RKO (cell line): ENCODE results near the gene SEMA5A.
"Not testable (repeated sequence)": the region's sequence is repeated elsewhere in the genome, so short reads cannot be mapped to it uniquely, and the experiment has no call there.

Experiments
- DNase-seq: peaks from one replicate; pipeline ENCODE4 v3.0.0-alpha.2; 2016; ENCODE audit warnings: low spot score

The SEMA5A gene

GRCh38 chr5:9438596-9439354, 107.1 kb downstream of the SEMA5A start:
- no peak for DNase-seq

- peak; percentile 16 for DNase-seq
Measured at GRCh38 chr5:9437741-9438240, 108.1 kb downstream of the SEMA5A start.

- no peak for DNase-seq
Measured at GRCh38 chr5:9431496-9432258, 114.2 kb downstream of the SEMA5A start.

GRCh38 chr5:9431151-9431495, 114.8 kb downstream of the SEMA5A start:
- DNase-seq = no peak

GRCh38 chr5:9430306-9430705, 115.6 kb downstream of the SEMA5A start:
- no peak for DNase-seq

GRCh38 chr5:9429691-9430215, 116.1 kb downstream of the SEMA5A start:
- no peak for DNase-seq

GRCh38 chr5:9428272-9428671, 117.6 kb downstream of the SEMA5A start:
- DNase-seq = no peak

GRCh38 chr5:9425710-9426109, 120.2 kb downstream of the SEMA5A start:
- DNase-seq = no peak

- DNase-seq = no peak
Measured at GRCh38 chr5:9423571-9423970, 122.3 kb downstream of the SEMA5A start.

- DNase-seq = no peak
Measured at GRCh38 chr5:9421884-9422283, 124.0 kb downstream of the SEMA5A start.

GRCh38 chr5:9419794-9420193, 126.1 kb downstream of the SEMA5A start:
- DNase-seq = no peak

GRCh38 chr5:9415566-9415965, 130.3 kb downstream of the SEMA5A start:
- DNase-seq = no peak

GRCh38 chr5:9415091-9415490, 130.8 kb downstream of the SEMA5A start:
- DNase-seq = no peak

- no peak for DNase-seq
Measured at GRCh38 chr5:9411142-9411541, 134.7 kb downstream of the SEMA5A start.

GRCh38 chr5:9409413-9409960, 136.4 kb downstream of the SEMA5A start:
- no peak for DNase-seq

GRCh38 chr5:9408964-9409363, 136.9 kb downstream of the SEMA5A start:
- no peak for DNase-seq

GRCh38 chr5:9405196-9405754, 140.6 kb downstream of the SEMA5A start:
- DNase-seq = no peak

- DNase-seq = no peak
Measured at GRCh38 chr5:9401786-9402472, 143.9 kb downstream of the SEMA5A start.

GRCh38 chr5:9399783-9400182, 146.1 kb downstream of the SEMA5A start:
- not testable (repeated sequence) for DNase-seq

GRCh38 chr5:9399094-9399493, 146.8 kb downstream of the SEMA5A start:
- DNase-seq = no peak

GRCh38 chr5:9398227-9398626, 147.6 kb downstream of the SEMA5A start:
- no peak for DNase-seq

- DNase-seq = no peak
Measured at GRCh38 chr5:9396285-9396770, 149.5 kb downstream of the SEMA5A start.
